PC-9 (cell line): ENCODE results near the gene MYLK. TPM values are rescaled to one million over a fixed set of nuclear protein-coding genes. Genes with fewer than 3 reads are reported as not detected.

ENCODE experiments used
- BruUV-seq: library from RNA; stranded (reverse); fragments of 400-500 nt; replicated peaks from 2 replicates; lab custom pipeline; 2021; lab: Mats Ljungman, UMichigan
- CTCF ChIA-PET: fragments of 300-600 bp; sonication (Branson Sonifier 250); formaldehyde crosslinking; loops from one replicate; lab custom pipeline; 2022; ENCODE audit warnings: antibody characterized with exemption; lab: Charles Lee
- POLR2A ChIA-PET: fragments of 300-600 bp; sonication (Branson Sonifier 250); formaldehyde crosslinking; loops from one replicate; lab custom pipeline; 2022; ENCODE audit warnings: antibody characterized with exemption; ENCODE audit not compliant: unreplicated experiment; lab: Charles Lee
- DNase-seq, 2 experiments: peaks; one replicate each; pipeline versions ENCODE4 v3.0.0 to v3.0.0-alpha.2; 2015 to 2022; ENCODE audit warnings: mixed read lengths in 1 of 2
- H2AFZ ChIP-seq: fragments of 200-600 bp; sonication (generic); 2 replicates; pipeline ENCODE4 v1.8.1; 2017; ENCODE audit warnings: antibody characterized with exemption
- H3F3A ChIP-seq: fragments of 200-600 bp; sonication (generic); 2 replicates; pipeline ENCODE4 v1.8.1; 2017; ENCODE audit warnings: antibody characterized with exemption, mild to moderate bottlenecking, low read depth; ENCODE audit not compliant: insufficient read depth
- H3K27ac ChIP-seq: fragments of 200-600 bp; sonication (generic); 2 replicates; pipeline ENCODE4 v1.6.1; 2016; ENCODE audit warnings: mixed run types
- H3K27me3 ChIP-seq: fragments of 200-600 bp; sonication (generic); 2 replicates; pipeline ENCODE4 v1.6.1; 2016; ENCODE audit warnings: low read depth, mixed run types; ENCODE audit not compliant: insufficient read depth
- H3K36me3 ChIP-seq: fragments of 200-600 bp; sonication (generic); 2 replicates; pipeline ENCODE4 v1.6.1; 2016; ENCODE audit warnings: low read depth, mixed run types
- H3K4me1 ChIP-seq: fragments of 200-600 bp; sonication (generic); replicated peaks from 2 replicates; pipeline ENCODE4 v1.6.1; 2016; ENCODE audit warnings: mixed run types; ENCODE audit not compliant: insufficient read depth
- H3K4me2 ChIP-seq: fragments of 200-600 bp; sonication (generic); 2 replicates; pipeline ENCODE4 v1.6.1; 2017; ENCODE audit warnings: mixed run types
- H3K4me3 ChIP-seq: fragments of 200-600 bp; sonication (generic); 2 replicates; pipeline ENCODE4 v1.6.1; 2016; ENCODE audit warnings: mixed run types
- H3K79me2 ChIP-seq: fragments of 200-600 bp; sonication (generic); 2 replicates; pipeline ENCODE4 v1.6.1; 2017; ENCODE audit warnings: low read depth, mixed run types
- H3K9me2 ChIP-seq: fragments of 200-600 bp; sonication (generic); 2 replicates; pipeline ENCODE4 v1.8.1; 2017; ENCODE audit warnings: mild to moderate bottlenecking; ENCODE audit not compliant: insufficient read depth
- H3K9me3 ChIP-seq: fragments of 200-600 bp; sonication (generic); 2 replicates; pipeline ENCODE4 v1.8.1; 2016; ENCODE audit warnings: low read depth; ENCODE audit not compliant: insufficient read depth
- H4K20me1 ChIP-seq: fragments of 200-600 bp; sonication (generic); 2 replicates; pipeline ENCODE4 v1.8.1; 2017; ENCODE audit not compliant: insufficient read depth
- EZH2 ChIP-seq: fragments of 200-600 bp; sonication (generic); IDR thresholded peaks from 2 replicates; pipeline ENCODE4 v1.8.0; 2017; ENCODE audit warnings: antibody characterized with exemption, low read depth
- intact Hi-C: fragments of 100-400 bp; cut with micrococcal nuclease; formaldehyde crosslinking; loops from one replicate; pipeline ENCODE4 v1.10.0; 2022; ENCODE audit not compliant: unreplicated experiment
- total RNA-seq: library from RNA; stranded (reverse); gene quantifications from 2 replicates; pipeline ENCODE4 v1.2.3, GENCODE V29; 2021
- TF ChIP-seq, protein P1 (sequence below): fragments of 200-600 bp; sonication (generic); conservative IDR thresholded peaks from 2 replicates; pipeline ENCODE4 v1.6.1; 2017; ENCODE audit warnings: mixed run types, antibody characterized with exemption, mild to moderate bottlenecking, moderate library complexity

MYLK gene
- total RNA-seq, 1 experiment from 2014 or later, result 0.72 TPM

GRCh38 chr3:123769356-123769743 lies 114.8 kb downstream of the MYLK start:
- H2AFZ ChIP-seq, result no peak overlapping the region
- no peaks in the 10 kb centered on the region for H3K4me1 ChIP-seq
- no peak for DNase-seq
- H3K9me2 ChIP-seq, result no peaks in the 10 kb centered on the region
- no peak overlapping the region for H3K4me2 ChIP-seq
- H3K79me2 ChIP-seq, result no peaks in the 10 kb centered on the region
- intact Hi-C loops, result no loop called here
- H3K36me3 ChIP-seq, result no peaks in the 10 kb centered on the region
- TF ChIP-seq, protein P1, sequence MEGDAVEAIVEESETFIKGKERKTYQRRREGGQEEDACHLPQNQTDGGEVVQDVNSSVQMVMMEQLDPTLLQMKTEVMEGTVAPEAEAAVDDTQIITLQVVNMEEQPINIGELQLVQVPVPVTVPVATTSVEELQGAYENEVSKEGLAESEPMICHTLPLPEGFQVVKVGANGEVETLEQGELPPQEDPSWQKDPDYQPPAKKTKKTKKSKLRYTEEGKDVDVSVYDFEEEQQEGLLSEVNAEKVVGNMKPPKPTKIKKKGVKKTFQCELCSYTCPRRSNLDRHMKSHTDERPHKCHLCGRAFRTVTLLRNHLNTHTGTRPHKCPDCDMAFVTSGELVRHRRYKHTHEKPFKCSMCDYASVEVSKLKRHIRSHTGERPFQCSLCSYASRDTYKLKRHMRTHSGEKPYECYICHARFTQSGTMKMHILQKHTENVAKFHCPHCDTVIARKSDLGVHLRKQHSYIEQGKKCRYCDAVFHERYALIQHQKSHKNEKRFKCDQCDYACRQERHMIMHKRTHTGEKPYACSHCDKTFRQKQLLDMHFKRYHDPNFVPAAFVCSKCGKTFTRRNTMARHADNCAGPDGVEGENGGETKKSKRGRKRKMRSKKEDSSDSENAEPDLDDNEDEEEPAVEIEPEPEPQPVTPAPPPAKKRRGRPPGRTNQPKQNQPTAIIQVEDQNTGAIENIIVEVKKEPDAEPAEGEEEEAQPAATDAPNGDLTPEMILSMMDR, result no peak
- no peak for TF ChIP-seq EZH2
- no peak overlapping the region for H3K27ac ChIP-seq
- H3K4me3 ChIP-seq, result no peak overlapping the region
- BruUV-seq, result no TSS peak
- POLR2A ChIA-PET, result no interaction called here
- H3K9me3 ChIP-seq, result no peaks in the 10 kb centered on the region
- H3K27me3 ChIP-seq, result no peaks in the 10 kb centered on the region
- no peaks in the 10 kb centered on the region for H4K20me1 ChIP-seq
- no peaks in the 10 kb centered on the region for H3F3A ChIP-seq
- CTCF ChIA-PET, result interaction anchor here (0.5 kb wide), 1 partner anchor 92 kb away, joined by 3 read pairs; no protein-coding TSS in a partner anchor

- no peaks in the 10 kb centered on the region for H3F3A ChIP-seq
- no TSS peak for BruUV-seq
- ChIA-PET CTCF (no interaction called here), POLR2A (interaction anchor here (0.5 kb wide), 1 partner anchor 16 kb away, joined by 8 read pairs; no protein-coding TSS in a partner anchor)
- no peaks in the 10 kb centered on the region for H4K20me1 ChIP-seq
- H3K9me2 ChIP-seq, result no peaks in the 10 kb centered on the region
- DNase-seq, result no peak
- H3K27me3 ChIP-seq, result no peaks in the 10 kb centered on the region
- H3K79me2 ChIP-seq, result no peaks in the 10 kb centered on the region
- H3K4me3 ChIP-seq, result no peak overlapping the region
- no peaks in the 10 kb centered on the region for H3K4me1 ChIP-seq
- H2AFZ ChIP-seq, result no peak overlapping the region
- no peak overlapping the region for H3K27ac ChIP-seq
- H3K36me3 ChIP-seq, result no peaks in the 10 kb centered on the region
- intact Hi-C loops, result no loop called here
- TF ChIP-seq, protein P1, result no peak
- no peak for TF ChIP-seq EZH2
- no peak overlapping the region for H3K4me2 ChIP-seq
- no peaks in the 10 kb centered on the region for H3K9me3 ChIP-seq
Observed at GRCh38 chr3:123768480-123769355, 115.4 kb downstream of the MYLK start.

DNA sequence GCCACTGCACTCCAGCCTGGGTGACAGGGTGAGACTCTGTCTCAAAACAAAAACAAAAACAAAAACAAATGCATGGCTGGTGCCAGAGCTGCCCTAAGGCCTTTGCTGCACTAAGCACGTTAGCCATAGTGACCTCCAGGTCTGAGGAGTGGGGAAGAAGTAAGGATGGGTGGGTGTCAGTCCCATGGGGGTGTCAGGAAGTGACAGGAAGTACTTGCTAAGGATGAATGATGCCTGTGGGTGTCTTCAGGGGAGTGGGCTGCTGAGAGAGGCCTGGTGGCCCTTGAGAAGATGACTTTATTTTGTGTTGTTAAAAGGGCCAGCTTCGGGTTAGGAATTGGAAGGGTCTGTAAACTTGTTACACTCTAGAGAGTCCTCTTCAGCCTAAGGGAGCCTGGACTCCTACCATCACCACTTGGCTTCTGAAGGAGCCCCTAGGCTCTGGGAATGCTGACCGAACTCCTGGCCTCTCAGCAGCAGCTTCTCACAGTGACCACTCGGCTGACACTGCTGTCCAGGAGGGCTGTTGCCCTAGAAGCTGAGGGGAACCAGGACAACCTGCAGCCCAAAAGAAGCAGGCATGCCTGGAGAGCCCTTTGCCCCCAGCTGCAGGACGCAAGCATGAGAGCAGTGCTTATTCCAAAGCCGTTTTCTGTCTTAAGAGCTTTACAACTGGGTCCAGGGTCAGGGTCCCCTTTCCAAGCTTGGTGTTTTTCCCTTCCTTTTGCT lies 116.4 kb downstream of the MYLK start:
- Histone ChIP-seq H2AFZ (no peak overlapping the region), H3K9me2 (no peaks in the 10 kb centered on the region), H3K9me3 (no peaks in the 10 kb centered on the region), H3K4me2 (no peak overlapping the region), H3K4me3 (no peak overlapping the region), H3K27me3 (no peaks in the 10 kb centered on the region), H4K20me1 (no peaks in the 10 kb centered on the region), H3K36me3 (no peaks in the 10 kb centered on the region), H3K27ac (no peak overlapping the region), H3F3A (no peaks in the 10 kb centered on the region), H3K79me2 (no peaks in the 10 kb centered on the region), H3K4me1 (no peaks in the 10 kb centered on the region)
- ChIA-PET CTCF (no interaction called here), POLR2A (interaction anchor here (0.5 kb wide), 1 partner anchor 17 kb away, joined by 8 read pairs; no protein-coding TSS in a partner anchor)
- no TSS peak for BruUV-seq
- no peak for TF ChIP-seq EZH2
- TF ChIP-seq, protein P1, result no peak
- DNase-seq, result no peak
- intact Hi-C loops, result no loop called here
